HepG2 (cell line): ENCODE measurements around the gene GDPD5. TPM values are rescaled to one million over a fixed set of nuclear protein-coding genes. Genes with fewer than 3 reads are reported as not detected.

ENCODE experiments used
- BORCS8-MEF2B ChIP-seq: sonication (generic); formaldehyde crosslinking; IDR thresholded peaks from 2 replicates; pipeline ENCODE4 v1.8.0; 2022; ENCODE audit warnings: mild to moderate bottlenecking, missing genetic modification reagents
- CBX5 ChIP-seq: sonication (generic); formaldehyde crosslinking; IDR thresholded peaks from 2 replicates; pipeline ENCODE4 v1.4.0; 2020; ENCODE audit warnings: missing genetic modification reagents, borderline replicate concordance
- GATAD2A ChIP-seq: IDR thresholded peaks from 2 replicates; pipeline ENCODE4 v1.6.1; 2016
- HNF4A ChIP-seq: sonication (generic); formaldehyde crosslinking; IDR thresholded peaks from 2 replicates; pipeline ENCODE4 v1.4.0; 2020; ENCODE audit warnings: missing genetic modification reagents
- KLF13 ChIP-seq: sonication (generic); formaldehyde crosslinking; IDR thresholded peaks from 2 replicates; pipeline ENCODE4 v1.4.0; 2020; ENCODE audit warnings: mild to moderate bottlenecking, missing genetic modification reagents
- MYC ChIP-seq: sonication (generic); formaldehyde crosslinking; IDR thresholded peaks from 2 replicates; pipeline ENCODE4 v1.9.0; 2021; ENCODE audit warnings: missing genetic modification reagents, borderline replicate concordance
- MYNN ChIP-seq: sonication (generic); formaldehyde crosslinking; IDR thresholded peaks from 2 replicates; pipeline ENCODE4 v1.4.0; 2020; ENCODE audit warnings: mild to moderate bottlenecking, low read depth, missing genetic modification reagents
- NR2F2 ChIP-seq: IDR thresholded peaks from 2 replicates; pipeline ENCODE4 v1.6.1; 2012; ENCODE audit warnings: low read depth, inconsistent platforms, borderline replicate concordance
- PAXIP1 ChIP-seq: sonication (generic); formaldehyde crosslinking; conservative IDR thresholded peaks from 2 replicates; pipeline ENCODE4 v1.4.0; 2020; ENCODE audit warnings: mild to moderate bottlenecking, missing genetic modification reagents, moderate library complexity
- SNAPC5 ChIP-seq: sonication (generic); formaldehyde crosslinking; IDR thresholded peaks from 2 replicates; pipeline ENCODE4 v1.8.1; 2023; ENCODE audit warnings: mild to moderate bottlenecking, missing genetic modification reagents, borderline replicate concordance
- YEATS2 ChIP-seq: sonication (generic); formaldehyde crosslinking; IDR thresholded peaks from 2 replicates; pipeline ENCODE4 v1.4.0; 2020; ENCODE audit warnings: missing genetic modification reagents, borderline replicate concordance
- ZBTB20 ChIP-seq: sonication (generic); formaldehyde crosslinking; IDR thresholded peaks from 2 replicates; pipeline ENCODE4 v1.8.1; 2023; ENCODE audit warnings: missing genetic modification reagents, low read depth, mild to moderate bottlenecking, borderline replicate concordance
- ZNF274 ChIP-seq: sonication (generic); formaldehyde crosslinking; IDR thresholded peaks from 2 replicates; pipeline ENCODE4 v1.5.1; 2020; ENCODE audit warnings: mild to moderate bottlenecking, missing genetic modification reagents
- ZNF570 ChIP-seq: sonication (generic); formaldehyde crosslinking; IDR thresholded peaks from 2 replicates; pipeline ENCODE4 v1.4.0; 2020; ENCODE audit warnings: mild to moderate bottlenecking, missing genetic modification reagents, borderline replicate concordance
- ZNF616 ChIP-seq: sonication (generic); formaldehyde crosslinking; IDR thresholded peaks from 2 replicates; pipeline ENCODE4 v1.5.0; 2020; ENCODE audit warnings: low read depth, mild to moderate bottlenecking, missing genetic modification reagents
- ZNF703 ChIP-seq: sonication (generic); formaldehyde crosslinking; IDR thresholded peaks from 2 replicates; pipeline ENCODE4 v1.5.1; 2020; ENCODE audit warnings: missing genetic modification reagents, mild to moderate bottlenecking, moderate library complexity, borderline replicate concordance
- polyA plus RNA-seq, 8 experiments: library from polyadenylated mRNA; depleted of rRNA in 3 of 8; stranded (reverse) in 7 of 8; unstranded in 1 of 8; fragments of >200 nt; fragmentation: Illumina TruSeq in 4 of 8; extraction: Trizol in 4 of 8; gene quantifications; 2 replicates each; pipeline versions ENCODE4 v1.2.1 to v1.2.3, GENCODE V29; 2011 to 2016; ENCODE audit warnings: low read depth in 4 of 8, missing spikeins in 1 of 8, mixed read lengths in 1 of 8; ENCODE audit not compliant: insufficient read depth in 1 of 8
- total RNA-seq, 5 experiments: library from RNA; depleted of rRNA; stranded (reverse); fragments of >200 nt; fragmentation: Illumina TruSeq; extraction: Trizol; gene quantifications; 2 replicates each; pipeline ENCODE4 v1.2.3, GENCODE V29; 2016; ENCODE audit warnings: low read depth in 1 of 5
- TF ChIP-seq, protein P1 (sequence below): sonication (generic); formaldehyde crosslinking; IDR thresholded peaks from 2 replicates; pipeline ENCODE4 v1.5.1; 2020; ENCODE audit warnings: mild to moderate bottlenecking, missing genetic modification reagents, moderate library complexity

GDPD5 gene
- total and polyA plus RNA-seq, 2 of the 13 experiments (the other 11 are each of a cell fraction or from before 2014, with no cell fraction given): 55.0 to 67.5 TPM

- TF ChIP-seq, protein P1, sequence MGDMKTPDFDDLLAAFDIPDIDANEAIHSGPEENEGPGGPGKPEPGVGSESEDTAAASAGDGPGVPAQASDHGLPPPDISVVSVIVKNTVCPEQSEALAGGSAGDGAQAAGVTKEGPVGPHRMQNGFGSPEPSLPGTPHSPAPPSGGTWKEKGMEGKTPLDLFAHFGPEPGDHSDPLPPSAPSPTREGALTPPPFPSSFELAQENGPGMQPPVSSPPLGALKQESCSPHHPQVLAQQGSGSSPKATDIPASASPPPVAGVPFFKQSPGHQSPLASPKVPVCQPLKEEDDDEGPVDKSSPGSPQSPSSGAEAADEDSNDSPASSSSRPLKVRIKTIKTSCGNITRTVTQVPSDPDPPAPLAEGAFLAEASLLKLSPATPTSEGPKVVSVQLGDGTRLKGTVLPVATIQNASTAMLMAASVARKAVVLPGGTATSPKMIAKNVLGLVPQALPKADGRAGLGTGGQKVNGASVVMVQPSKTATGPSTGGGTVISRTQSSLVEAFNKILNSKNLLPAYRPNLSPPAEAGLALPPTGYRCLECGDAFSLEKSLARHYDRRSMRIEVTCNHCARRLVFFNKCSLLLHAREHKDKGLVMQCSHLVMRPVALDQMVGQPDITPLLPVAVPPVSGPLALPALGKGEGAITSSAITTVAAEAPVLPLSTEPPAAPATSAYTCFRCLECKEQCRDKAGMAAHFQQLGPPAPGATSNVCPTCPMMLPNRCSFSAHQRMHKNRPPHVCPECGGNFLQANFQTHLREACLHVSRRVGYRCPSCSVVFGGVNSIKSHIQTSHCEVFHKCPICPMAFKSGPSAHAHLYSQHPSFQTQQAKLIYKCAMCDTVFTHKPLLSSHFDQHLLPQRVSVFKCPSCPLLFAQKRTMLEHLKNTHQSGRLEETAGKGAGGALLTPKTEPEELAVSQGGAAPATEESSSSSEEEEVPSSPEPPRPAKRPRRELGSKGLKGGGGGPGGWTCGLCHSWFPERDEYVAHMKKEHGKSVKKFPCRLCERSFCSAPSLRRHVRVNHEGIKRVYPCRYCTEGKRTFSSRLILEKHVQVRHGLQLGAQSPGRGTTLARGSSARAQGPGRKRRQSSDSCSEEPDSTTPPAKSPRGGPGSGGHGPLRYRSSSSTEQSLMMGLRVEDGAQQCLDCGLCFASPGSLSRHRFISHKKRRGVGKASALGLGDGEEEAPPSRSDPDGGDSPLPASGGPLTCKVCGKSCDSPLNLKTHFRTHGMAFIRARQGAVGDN (CRISPR knock-in tag): peak; percentile 82
- TF ChIP-seq ZNF703: no peak
- TF ChIP-seq ZNF570: no peak
- peak; percentile 18; the same call in 1 of the 2 replicates for TF ChIP-seq YEATS2 (CRISPR knock-in tag)
- TF ChIP-seq ZNF616 (CRISPR knock-in tag): 0 out of 2 replicates have a peak, but pooled peaks have one; percentile 24
- TF ChIP-seq MYNN (CRISPR knock-in tag): no peak
- TF ChIP-seq HNF4A (CRISPR knock-in tag): peak; percentile 71
- TF ChIP-seq MYC (CRISPR knock-in tag): peak; percentile 47; the same call in 1 of the 2 replicates
- peak; percentile 47; the same call in 1 of the 2 replicates for TF ChIP-seq CBX5 (CRISPR knock-in tag)
- no peak for TF ChIP-seq SNAPC5
- TF ChIP-seq GATAD2A (CRISPR knock-in tag): peak; percentile 67
- TF ChIP-seq ZNF274 (CRISPR knock-in tag): peak; percentile 49; the same call in 1 of the 2 replicates
- no peak for TF ChIP-seq KLF13 (CRISPR knock-in tag)
- TF ChIP-seq ZBTB20: no peak
- peak; percentile 60; the same call in 1 of the 2 replicates for TF ChIP-seq NR2F2
- peak; percentile 66 for TF ChIP-seq PAXIP1 (CRISPR knock-in tag)
- 0 out of 2 replicates have a peak, but pooled peaks have one; percentile 43 for TF ChIP-seq BORCS8-MEF2B (CRISPR knock-in tag)
Measured at GRCh38 chr11:75422248-75423231, 103.2 kb downstream of the GDPD5 start (continued).
